Measurements from ENCODE around the gene SDK2.

DNA sequence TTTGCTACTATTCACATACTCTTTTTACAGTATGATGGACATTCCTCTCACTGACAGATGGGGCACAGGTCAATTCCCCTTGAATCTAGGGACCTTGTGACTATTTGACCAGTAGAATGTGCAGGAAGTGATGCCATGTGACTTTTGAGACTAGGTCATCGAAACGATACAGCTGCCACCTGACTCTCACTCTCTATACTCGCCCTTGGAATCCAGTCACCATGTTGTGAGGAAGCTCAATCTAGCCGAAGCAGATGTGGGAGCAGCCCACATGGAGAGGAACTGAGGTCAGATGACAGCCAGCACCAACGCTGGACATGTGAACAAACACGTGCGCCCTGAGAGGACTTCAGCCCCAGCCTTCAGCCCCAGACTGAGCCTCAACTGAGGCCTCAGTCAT is 184.3 kb downstream of the SDK2 start:
- TF ChIP-seq TAF1 (IDR thresholded peaks at IDR 0.05; ENCODE audit: borderline replicate concordance, insufficient read depth, low read length) (no peak), POLR2AphosphoS5 (IDR thresholded peaks at IDR 0.05; ENCODE audit: low read depth, low read length) (no peak), REST (IDR thresholded peaks at IDR 0.05; ENCODE audit: insufficient read depth in 1 of 2, low read depth in 2 of 2, low read length in 2 of 2) (no peak), SIN3A (IDR thresholded peaks at IDR 0.05; ENCODE audit: borderline replicate concordance, insufficient read depth, low read length) (no peak)
